ENCODE data around the gene LIMS4.
"Not testable (repeated sequence)": the region's sequence is repeated elsewhere in the genome, so short reads cannot be mapped to it uniquely, and the experiment has no call there.

LIMS4 gene

GRCh38 chr2:110449127-110449947 is 23.3 kb downstream of the LIMS4 start:
- not testable (repeated sequence) for DNase-seq

- not testable (repeated sequence) for DNase-seq
These were observed 26.0 kb downstream of the LIMS4 start for GRCh38 chr2:110446644-110447043.

- not testable (repeated sequence) for DNase-seq
These were observed 29.2 kb downstream of the LIMS4 start for GRCh38 chr2:110443305-110444005.

DNA sequence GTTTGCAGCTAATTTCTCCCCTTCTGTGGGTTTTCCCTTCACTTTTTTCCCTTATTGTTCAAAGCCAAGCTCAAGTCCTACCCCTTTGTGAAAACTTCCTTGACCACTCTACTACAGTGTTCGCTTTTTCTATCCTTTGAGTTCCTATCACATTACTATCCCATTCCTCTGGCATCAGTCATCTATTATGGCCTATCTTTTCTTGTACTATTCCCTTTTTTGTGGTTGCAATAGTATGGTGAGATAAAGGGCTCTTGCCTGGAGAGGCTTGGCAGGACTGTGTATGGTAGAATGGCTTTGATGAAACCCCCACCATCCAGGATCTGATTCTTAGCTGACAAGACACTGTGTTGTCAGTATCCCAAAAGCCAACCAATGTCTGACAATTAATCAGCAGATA is 30.7 kb downstream of the LIMS4 start:
- not testable (repeated sequence) for DNase-seq

GRCh38 chr2:110434565-110434964 is 38.1 kb downstream of the LIMS4 start:
- DNase-seq: not testable (repeated sequence)

GRCh38 chr2:110425725-110426124 is 46.9 kb downstream of the LIMS4 start:
- DNase-seq: not testable (repeated sequence)

DNA sequence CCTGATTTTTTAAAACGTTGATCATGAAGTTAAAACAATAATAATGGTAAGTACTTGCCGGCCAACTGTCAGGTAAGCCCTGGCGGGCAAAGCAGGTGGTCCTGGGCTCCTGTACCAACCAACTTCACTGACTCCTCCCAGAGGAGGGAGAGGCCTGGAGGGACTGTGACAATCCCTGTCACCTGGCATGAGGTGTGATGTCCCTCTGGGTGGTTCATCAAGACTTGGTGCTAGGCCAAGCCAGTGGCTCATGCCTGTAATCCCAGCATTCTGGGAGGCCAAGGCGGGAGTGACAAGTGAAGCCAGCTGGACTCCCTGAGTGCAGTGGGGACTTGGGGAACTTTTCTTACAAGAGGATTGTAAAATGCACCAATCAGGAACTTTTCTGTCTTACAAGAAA is 48.2 kb downstream of the LIMS4 start:
- DNase-seq: not testable (repeated sequence)

GRCh38 chr2:110423574-110423962 is 49.0 kb downstream of the LIMS4 start:
- DNase-seq: not testable (repeated sequence)

DNA sequence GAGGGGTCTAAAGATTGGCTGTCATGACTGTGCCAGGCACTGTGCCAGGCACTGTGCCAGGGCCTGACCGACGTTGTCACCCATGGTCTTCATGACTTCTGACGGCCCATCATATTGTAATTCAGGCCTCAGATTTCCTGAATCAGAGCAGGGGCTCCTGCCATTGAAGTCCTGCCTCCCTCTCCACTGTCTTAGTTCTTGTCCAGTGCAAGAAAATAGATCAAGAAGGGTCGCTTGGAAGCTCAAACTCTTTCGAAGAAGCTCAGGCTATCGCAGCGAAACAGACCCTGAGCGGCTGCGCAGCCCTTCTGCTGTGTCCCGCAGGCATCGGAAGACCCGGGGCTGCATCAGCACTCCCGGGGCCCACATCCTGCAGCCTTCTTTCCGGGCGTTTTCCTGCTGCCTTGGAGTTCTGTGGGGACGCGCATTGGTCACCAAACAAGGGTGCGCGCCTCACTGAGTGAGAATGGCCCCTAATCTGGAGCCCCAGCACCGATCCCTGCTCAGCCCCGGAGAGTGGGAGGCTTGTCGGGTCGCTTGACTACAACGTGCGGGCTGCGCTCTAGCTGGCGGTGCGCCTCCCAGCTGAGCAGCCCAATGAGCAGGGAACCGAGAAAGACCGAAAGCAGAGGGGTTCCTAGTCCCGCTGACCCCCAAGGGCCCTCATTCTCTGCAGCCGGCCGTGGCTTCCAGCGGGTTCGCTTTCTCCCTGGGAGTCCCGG is 49.6 kb downstream of the LIMS4 start:
- not testable (repeated sequence) for DNase-seq

DNA sequence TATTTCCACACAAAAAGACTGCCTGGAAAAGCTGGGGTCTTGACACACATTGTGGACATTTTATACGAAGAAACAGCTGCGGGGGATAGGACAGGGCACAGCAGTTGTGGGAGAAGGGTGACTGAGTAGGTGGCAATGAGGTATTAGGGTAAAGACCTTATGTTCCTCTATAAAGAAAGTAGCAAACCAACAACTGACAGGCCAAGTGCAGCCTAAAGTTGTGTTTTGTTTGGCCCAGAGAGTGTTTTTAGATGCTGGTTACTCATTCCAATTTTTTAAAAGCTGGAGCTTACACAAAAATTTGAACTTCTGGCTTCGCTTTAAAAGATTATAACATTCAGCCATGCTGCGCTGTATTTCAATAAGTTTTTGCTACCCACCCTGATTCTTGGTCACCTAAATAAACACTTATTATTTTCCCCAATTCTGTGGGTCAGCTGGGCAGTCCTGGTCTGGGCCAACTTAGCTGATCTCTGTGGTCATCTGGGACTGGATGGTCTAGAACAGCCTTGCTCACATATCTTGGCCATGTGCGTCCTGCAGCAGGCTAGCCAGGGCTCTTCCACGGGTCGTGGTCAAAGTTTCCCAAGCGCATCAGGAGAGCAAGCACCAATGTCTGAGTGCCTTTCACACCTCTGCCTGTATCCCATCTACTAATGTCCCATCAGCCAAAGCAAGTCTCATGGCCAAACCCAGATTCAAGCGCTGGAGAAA is 51.8 kb downstream of the LIMS4 start:
- DNase-seq: not testable (repeated sequence)

- DNase-seq: not testable (repeated sequence)
These were observed 65.5 kb downstream of the LIMS4 start for GRCh38 chr2:110407142-110407541.

DNA sequence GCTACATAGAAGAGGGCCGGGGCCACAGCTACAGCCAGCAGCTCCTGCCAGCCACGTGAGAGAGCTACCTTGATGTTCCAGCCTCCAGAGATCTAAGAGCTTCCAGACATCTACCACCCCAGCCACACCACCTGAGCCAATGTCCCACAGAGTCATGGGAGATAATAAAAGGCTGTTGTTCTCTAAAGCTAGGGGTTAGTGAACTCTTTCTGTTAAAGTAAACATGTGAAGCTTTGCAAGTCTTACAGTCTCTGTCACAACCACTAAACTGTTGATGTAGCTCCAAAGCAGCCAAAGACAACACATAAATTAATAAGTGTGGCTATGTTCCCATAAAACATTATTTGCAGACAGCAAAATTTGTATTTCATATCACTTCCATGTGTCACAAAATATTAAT is 67.6 kb downstream of the LIMS4 start:
- DNase-seq: not testable (repeated sequence)

- not testable (repeated sequence) for DNase-seq
These were observed 68.4 kb downstream of the LIMS4 start for GRCh38 chr2:110404246-110404645.

- DNase-seq: not testable (repeated sequence)
These were observed 71.5 kb downstream of the LIMS4 start for GRCh38 chr2:110401001-110401618.

- not testable (repeated sequence) for DNase-seq
These were observed 73.2 kb downstream of the LIMS4 start for GRCh38 chr2:110399378-110399777.

GRCh38 chr2:110395990-110396389 is 76.6 kb downstream of the LIMS4 start:
- DNase-seq: not testable (repeated sequence)
